Activated CD4-positive, alpha-beta T cell treated with anti-CD3 and anti-CD28 coated beads for 36 hours (primary cell): ENCODE data around the gene PSMB3. TPM values are rescaled to one million over a fixed set of nuclear protein-coding genes. Genes with fewer than 3 reads are reported as not detected.

Experiments
- ATAC-seq: fragments of 200-7000 bp; cut with Tn5 transposase; one replicate; pipeline ENCODE4 v1.10.0; 2021; ENCODE audit warnings: mild to moderate bottlenecking, moderate library complexity
- CTCF ChIA-PET: fragments of 350-600 bp; sonication (Branson Sonifier 250); formaldehyde crosslinking; loops from one replicate; lab custom pipeline; 2021; ENCODE audit warnings: antibody characterized with exemption; lab: Charles Lee
- POLR2A ChIA-PET: fragments of 350-600 bp; sonication (Branson Sonifier 250); formaldehyde crosslinking; loops from one replicate; lab custom pipeline; 2021; ENCODE audit warnings: antibody characterized with exemption, inconsistent platforms; lab: Charles Lee
- DNase-seq: peaks from one replicate; pipeline ENCODE4 v3.0.0-alpha.2; 2020
- H3K27ac Mint-ChIP-seq: one replicate; pipeline ENCODE4 v1.8.0; 2021; ENCODE audit warnings: mixed read lengths
- H3K27me3 Mint-ChIP-seq: one replicate; pipeline ENCODE4 v1.8.0; 2021; ENCODE audit warnings: mixed read lengths
- H3K36me3 Mint-ChIP-seq: one replicate; pipeline ENCODE4 v1.8.0; 2021; ENCODE audit warnings: low read depth, mixed read lengths
- H3K4me1 Mint-ChIP-seq: one replicate; pipeline ENCODE4 v1.8.0; 2021; ENCODE audit warnings: mixed read lengths
- H3K4me3 Mint-ChIP-seq: one replicate; pipeline ENCODE4 v1.8.0; 2021; ENCODE audit warnings: mild to moderate bottlenecking, moderate library complexity, mixed read lengths
- H3K9me3 Mint-ChIP-seq: one replicate; pipeline ENCODE4 v1.8.0; 2021; ENCODE audit warnings: low read depth, mixed read lengths
- intact Hi-C, 2 experiments: fragments of 100-400 bp; cut with DNase I in 1 of 2; cut with micrococcal nuclease in 1 of 2; formaldehyde crosslinking; loops; one replicate each; pipeline versions ENCODE4 v1.14.2 to v1.15.1; 2022 to 2024; cut with DNase I, micrococcal nuclease
- total RNA-seq, 2 experiments: library from RNA; stranded (reverse); gene quantifications; one replicate each; pipeline ENCODE4 v1.2.3, GENCODE V29; 2021

The PSMB3 gene
- total RNA-seq, 2 experiments from 2014 or later: 337 to 396 TPM

DNA sequence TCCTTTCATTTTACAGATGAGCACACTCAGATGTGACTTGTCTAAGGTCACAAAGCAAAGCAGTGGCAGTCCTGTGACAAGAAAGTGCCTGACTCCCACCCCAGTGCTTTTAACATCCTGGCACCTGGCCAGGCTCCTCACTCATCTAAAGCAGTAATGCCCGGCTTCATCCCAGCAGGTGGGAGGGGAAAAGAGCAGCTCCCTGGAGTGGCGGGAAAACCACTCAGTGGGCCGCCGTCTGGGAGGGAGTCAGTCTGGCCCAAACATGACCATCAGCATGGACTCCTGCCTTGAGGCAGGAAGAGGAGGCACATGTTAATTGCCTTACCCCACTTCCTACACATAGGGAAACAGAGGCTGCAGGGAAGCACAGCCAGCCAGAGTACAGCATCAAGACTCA lies 7.0 kb upstream of the PSMB3 start:
- H3K27ac Mint-ChIP-seq: no peak overlapping the region
- CTCF ChIA-PET: interaction anchor here (1.2 to 1.6 kb wide), 3 partner anchors 10 to 68 kb away, joined by 4 to 8 read pairs (median 7); no protein-coding TSS in a partner anchor
- H3K36me3 Mint-ChIP-seq: no peaks in the 10 kb centered on the region
- peaks cover 28% of the 10 kb centered on the region for H3K27me3 Mint-ChIP-seq
- DNase-seq (no peak), ATAC-seq (no peak)
- H3K4me1 Mint-ChIP-seq: peaks cover 19% of the 10 kb centered on the region
- H3K4me3 Mint-ChIP-seq: no peak overlapping the region
- no peaks in the 10 kb centered on the region for H3K9me3 Mint-ChIP-seq
- POLR2A ChIA-PET: interaction anchor here (0.7 kb wide), 2 partner anchors 44 to 91 kb away, joined by 3 to 5 read pairs; no protein-coding TSS in a partner anchor
- intact Hi-C loops: no loop called here

DNA sequence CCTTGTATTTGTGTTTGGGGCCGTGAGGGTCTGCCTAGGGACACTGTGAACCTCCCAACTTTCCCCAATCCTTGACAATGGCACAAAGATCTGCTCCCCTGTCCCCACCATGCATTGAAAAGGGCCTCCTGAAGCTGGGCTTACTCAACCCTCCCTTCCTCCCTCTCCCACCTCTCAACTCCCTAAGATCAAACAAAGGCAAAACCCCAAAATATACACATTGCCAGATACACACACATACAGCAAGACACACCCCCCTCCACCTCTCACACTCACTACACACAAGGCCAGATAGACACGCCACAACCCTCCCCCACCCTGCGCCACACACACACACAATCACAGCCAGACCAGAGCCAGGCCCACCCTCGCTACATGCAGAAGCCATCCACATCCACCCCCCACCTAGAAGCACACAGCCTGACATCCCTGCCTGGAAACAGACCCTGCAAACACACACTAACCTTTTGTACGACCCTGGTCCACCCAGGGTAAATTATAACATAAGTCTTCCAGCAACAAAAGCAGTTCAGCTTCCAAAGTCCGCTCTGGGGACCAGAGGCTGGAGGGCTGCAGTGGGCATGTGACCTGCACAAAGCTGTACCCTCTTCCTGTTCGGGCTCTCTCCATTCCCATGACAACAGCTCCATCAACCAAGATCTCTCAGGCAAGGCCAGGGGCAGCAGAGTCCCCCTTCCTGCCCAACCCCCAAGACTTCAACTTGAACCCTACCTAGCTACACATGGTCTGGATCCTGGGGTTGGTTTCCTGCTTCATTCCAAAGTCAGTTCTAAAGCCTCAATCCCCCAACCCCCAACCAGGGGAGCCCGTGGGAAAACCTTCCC lies 6.3 kb upstream of the PSMB3 start:
- ChIA-PET POLR2A (interaction anchor here (0.7 kb wide), 1 partner anchor 45 kb away, joined by 3 read pairs; no protein-coding TSS in a partner anchor), CTCF (interaction anchor here (1.2 to 1.6 kb wide), 3 partner anchors 11 to 69 kb away, joined by 4 to 8 read pairs (median 7); no protein-coding TSS in a partner anchor)
- no peak for ATAC-seq
- peak overlapping the region; percentile 28 for H3K4me3 Mint-ChIP-seq
- no peaks in the 10 kb centered on the region for H3K9me3 Mint-ChIP-seq
- no peak for DNase-seq
- H3K27ac Mint-ChIP-seq: no peak overlapping the region
- intact Hi-C loops: no loop called here
- H3K4me1 Mint-ChIP-seq: peaks cover 25% of the 10 kb centered on the region
- no peaks in the 10 kb centered on the region for H3K36me3 Mint-ChIP-seq
- peaks cover 34% of the 10 kb centered on the region for H3K27me3 Mint-ChIP-seq

GRCh38 chr17:38746849-38747462 lies 5.6 kb upstream of the PSMB3 start:
- H3K27ac Mint-ChIP-seq: no peak overlapping the region
- POLR2A ChIA-PET: no interaction called here
- H3K9me3 Mint-ChIP-seq: no peaks in the 10 kb centered on the region
- intact Hi-C loops: loop anchor here in 1 of 2 experiments (1.0 kb wide), 1 partner anchor 17 kb away; the partner anchor contains the start of gene CISD3
- peaks cover 3% of the 10 kb centered on the region for H3K36me3 Mint-ChIP-seq
- DNase-seq: no peak
- ATAC-seq: no peak
- peaks cover 31% of the 10 kb centered on the region for H3K4me1 Mint-ChIP-seq
- CTCF ChIA-PET: interaction anchor here (1.4 to 1.6 kb wide), 2 partner anchors 11 to 16 kb away, joined by 7 to 8 read pairs; no protein-coding TSS in a partner anchor
- H3K4me3 Mint-ChIP-seq: peak overlapping the region; percentile 28
- H3K27me3 Mint-ChIP-seq: peaks cover 36% of the 10 kb centered on the region

GRCh38 chr17:38747463-38748148 lies 4.9 kb upstream of the PSMB3 start:
- Mint-ChIP-seq H3K9me3 (no peaks in the 10 kb centered on the region), H3K27me3 (peaks cover 36% of the 10 kb centered on the region), H3K4me3 (peak overlapping the region; percentile 64), H3K27ac (no peak overlapping the region), H3K36me3 (peaks cover 4% of the 10 kb centered on the region), H3K4me1 (peaks cover 33% of the 10 kb centered on the region)
- CTCF ChIA-PET: no interaction called here
- ATAC-seq (no peak), DNase-seq (peak; percentile 52)
- POLR2A ChIA-PET: interaction anchor here (0.7 kb wide), 1 partner anchor 147 kb away, joined by 3 read pairs; no protein-coding TSS in a partner anchor
- intact Hi-C loops: loop anchor here in 1 of 2 experiments (1.0 kb wide), 1 partner anchor 17 kb away; the partner anchor contains the start of gene CISD3

DNA sequence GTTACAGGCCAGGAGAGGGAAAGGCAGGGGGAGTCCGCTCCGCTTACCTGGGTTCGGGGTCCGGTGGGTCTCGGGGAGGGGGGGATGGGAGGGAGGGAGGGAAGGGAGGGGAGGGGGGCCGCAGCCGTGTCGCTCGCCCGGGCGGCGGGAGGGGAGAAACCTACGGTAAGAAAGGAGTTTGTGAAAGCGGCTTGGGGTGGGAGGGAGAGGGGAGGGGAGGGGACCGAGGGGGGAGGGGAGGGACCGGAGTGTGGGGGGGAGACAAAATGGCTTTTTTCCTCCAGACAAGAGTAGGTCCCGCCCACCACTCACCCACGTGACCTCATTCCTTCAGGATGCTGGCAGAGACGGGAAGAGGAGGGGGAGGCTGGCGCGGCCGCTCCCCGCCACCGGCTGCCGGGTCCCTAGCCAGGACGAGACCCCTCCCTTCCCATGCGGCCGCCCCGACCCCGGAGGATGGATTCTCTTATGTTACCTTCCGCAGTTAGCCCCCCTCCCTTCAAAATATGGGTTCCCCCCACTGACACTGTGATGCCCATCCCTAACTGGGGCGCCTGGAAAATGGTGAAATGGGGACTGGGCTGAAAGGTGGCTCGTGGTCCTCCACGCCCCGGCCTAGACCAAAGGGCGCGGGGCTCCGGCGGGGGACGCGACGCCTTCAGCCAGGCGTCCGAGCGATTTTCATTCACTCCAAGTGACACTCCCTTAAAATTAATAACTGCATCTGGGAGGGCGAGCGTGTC lies 4.2 kb upstream of the PSMB3 start, which contains the start of gene PCGF2:
Gene PCGF2 (minus strand): TSS at position 188 of the 743 bp plus-strand sequence. CDS start 7,934 bp downstream, outside the sequence.
- H3K4me1 Mint-ChIP-seq: peaks cover 34% of the 10 kb centered on the region
- peak within 1 kb of the TSS; percentile 93 for H3K4me3 Mint-ChIP-seq
- CTCF ChIA-PET: no interaction called here
- POLR2A ChIA-PET: interaction anchor here (0.7 kb wide), 1 partner anchor 148 kb away, joined by 3 read pairs; no protein-coding TSS in a partner anchor
- H3K9me3 Mint-ChIP-seq: no peaks in the 10 kb centered on the region
- DNase-seq (peak; percentile 51), ATAC-seq (no peak)
- intact Hi-C loops: no loop called here
- peaks cover 8% of the 10 kb centered on the region for H3K36me3 Mint-ChIP-seq
- H3K27ac Mint-ChIP-seq: no peak within 1 kb of the TSS
- H3K27me3 Mint-ChIP-seq: peaks cover 36% of the 10 kb centered on the region

DNA sequence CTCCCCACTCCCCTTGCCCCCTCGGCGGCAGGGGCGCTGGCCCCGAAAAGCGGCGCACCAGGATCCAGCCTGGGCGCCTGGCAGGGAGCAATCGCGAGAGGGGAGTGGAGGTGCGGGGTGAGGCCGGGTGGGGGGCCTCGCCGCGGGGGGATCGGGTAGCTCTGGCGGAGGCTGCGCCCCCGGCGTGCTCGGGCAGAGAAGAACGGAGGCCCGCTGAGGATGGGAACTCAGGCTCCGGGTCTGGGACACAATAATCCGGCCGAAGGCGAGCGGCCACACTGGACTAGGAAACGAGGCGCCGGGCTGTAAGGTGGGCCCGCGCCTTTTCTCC lies 3.7 kb upstream of the PSMB3 start:
- intact Hi-C loops: no loop called here
- CTCF ChIA-PET: no interaction called here
- ATAC-seq (no peak), DNase-seq (no peak)
- Mint-ChIP-seq H3K27ac (no peak overlapping the region), H3K9me3 (no peaks in the 10 kb centered on the region), H3K4me1 (peaks cover 38% of the 10 kb centered on the region), H3K4me3 (peak overlapping the region; percentile 93), H3K27me3 (peaks cover 36% of the 10 kb centered on the region), H3K36me3 (peaks cover 13% of the 10 kb centered on the region)
- POLR2A ChIA-PET: no interaction called here

DNA sequence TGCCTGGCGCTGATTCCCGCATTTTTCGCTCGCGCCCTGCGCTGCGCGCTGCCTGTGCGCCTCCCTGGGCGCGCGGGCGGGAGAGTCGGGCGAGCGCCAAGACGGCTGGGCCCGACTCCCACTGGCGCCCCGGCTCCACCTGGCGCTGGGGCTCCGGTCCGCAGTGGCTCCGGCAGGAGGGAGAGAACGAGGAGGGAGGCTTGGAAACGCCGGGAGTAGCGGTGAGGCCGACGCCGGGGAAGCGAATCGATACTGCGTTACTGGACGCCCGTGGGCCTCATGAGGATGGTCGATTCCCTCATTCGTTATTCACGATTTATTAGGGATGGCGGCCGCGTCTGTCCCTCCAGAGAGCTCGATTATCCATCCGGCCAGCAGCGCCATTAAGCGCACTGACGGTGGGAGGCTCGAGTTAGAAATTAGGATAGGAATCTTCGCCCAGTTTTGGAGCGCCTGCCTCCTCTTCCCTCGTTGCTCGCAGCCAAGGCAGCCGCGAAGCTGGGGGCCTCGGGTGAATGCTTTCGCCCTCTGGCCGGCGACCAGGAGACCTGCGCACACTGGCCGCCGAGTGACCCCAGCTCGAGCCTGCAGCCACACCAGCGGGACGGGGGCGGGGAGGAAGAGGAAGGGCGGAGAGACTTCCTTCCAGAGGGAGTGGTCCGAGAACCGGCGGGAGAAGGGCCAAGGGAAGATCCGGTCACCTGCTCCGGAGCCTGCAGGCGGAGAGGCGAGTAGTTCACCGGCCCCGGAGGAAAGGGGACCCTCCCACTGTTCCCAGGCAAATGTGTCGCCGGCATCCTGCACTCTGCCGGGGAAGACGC lies 3.1 kb upstream of the PSMB3 start:
- CTCF ChIA-PET: no interaction called here
- DNase-seq (peak; percentile 33), ATAC-seq (no peak)
- no peaks in the 10 kb centered on the region for H3K9me3 Mint-ChIP-seq
- peaks cover 36% of the 10 kb centered on the region for H3K27me3 Mint-ChIP-seq
- intact Hi-C loops: loop anchor here in 1 of 2 experiments (2.0 to 5.0 kb wide), 4 partner anchors 15 to 192 kb away; partner anchors contain the start of genes LASP1 and RPL23
- no peak overlapping the region for H3K27ac Mint-ChIP-seq
- peaks cover 16% of the 10 kb centered on the region for H3K36me3 Mint-ChIP-seq
- POLR2A ChIA-PET: no interaction called here
- H3K4me1 Mint-ChIP-seq: peaks cover 44% of the 10 kb centered on the region
- H3K4me3 Mint-ChIP-seq: peak overlapping the region; percentile 93

- POLR2A ChIA-PET: no interaction called here
- Mint-ChIP-seq H3K9me3 (no peaks in the 10 kb centered on the region), H3K27me3 (peaks cover 34% of the 10 kb centered on the region), H3K4me1 (peaks cover 47% of the 10 kb centered on the region), H3K27ac (no peak overlapping the region), H3K36me3 (peaks cover 19% of the 10 kb centered on the region), H3K4me3 (peak overlapping the region; percentile 93)
- DNase-seq: no peak
- intact Hi-C loops: loop anchor here in 1 of 2 experiments (2.0 to 5.0 kb wide), 4 partner anchors 15 to 193 kb away; partner anchors contain the start of genes LASP1 and RPL23
- CTCF ChIA-PET: interaction anchor here (2.8 kb wide), 1 partner anchor 74 kb away, joined by 20 read pairs; the partner anchor contains the start of gene EPOP
- no peak for ATAC-seq
Measured at GRCh38 chr17:38750044-38750311, 2.6 kb upstream of the PSMB3 start.

GRCh38 chr17:38750312-38751121 lies 2.0 kb upstream of the PSMB3 start:
- no peak for ATAC-seq
- peaks cover 20% of the 10 kb centered on the region for H3K36me3 Mint-ChIP-seq
- POLR2A ChIA-PET: interaction anchor here (0.7 kb wide), 1 partner anchor 49 kb away, joined by 3 read pairs; no protein-coding TSS in a partner anchor

More at GRCh38 chr17:38750312-38751121, 2.0 kb upstream of the PSMB3 start:
- DNase-seq: peak; percentile 45
- H3K27me3 Mint-ChIP-seq: peaks cover 34% of the 10 kb centered on the region
- intact Hi-C loops: loop anchor here in 1 of 2 experiments (1.0 to 5.0 kb wide), 5 partner anchors 16 to 404 kb away; partner anchors contain the start of genes LASP1 and RPL23
- peak overlapping the region; percentile 93 for H3K4me3 Mint-ChIP-seq
- no peaks in the 10 kb centered on the region for H3K9me3 Mint-ChIP-seq
- H3K4me1 Mint-ChIP-seq: peaks cover 47% of the 10 kb centered on the region
- H3K27ac Mint-ChIP-seq: peak overlapping the region; percentile 99
- CTCF ChIA-PET: interaction anchor here (0.7 to 2.8 kb wide), 4 partner anchors 21 to 192 kb away, joined by 3 to 20 read pairs (median 7); partner anchors contain the start of gene EPOP
